ENCODE data around the gene CNEP1R1.
A peak's percentile ranks its signal among the peaks of the same experiment; 100 is the strongest.

The CNEP1R1 gene

DNA sequence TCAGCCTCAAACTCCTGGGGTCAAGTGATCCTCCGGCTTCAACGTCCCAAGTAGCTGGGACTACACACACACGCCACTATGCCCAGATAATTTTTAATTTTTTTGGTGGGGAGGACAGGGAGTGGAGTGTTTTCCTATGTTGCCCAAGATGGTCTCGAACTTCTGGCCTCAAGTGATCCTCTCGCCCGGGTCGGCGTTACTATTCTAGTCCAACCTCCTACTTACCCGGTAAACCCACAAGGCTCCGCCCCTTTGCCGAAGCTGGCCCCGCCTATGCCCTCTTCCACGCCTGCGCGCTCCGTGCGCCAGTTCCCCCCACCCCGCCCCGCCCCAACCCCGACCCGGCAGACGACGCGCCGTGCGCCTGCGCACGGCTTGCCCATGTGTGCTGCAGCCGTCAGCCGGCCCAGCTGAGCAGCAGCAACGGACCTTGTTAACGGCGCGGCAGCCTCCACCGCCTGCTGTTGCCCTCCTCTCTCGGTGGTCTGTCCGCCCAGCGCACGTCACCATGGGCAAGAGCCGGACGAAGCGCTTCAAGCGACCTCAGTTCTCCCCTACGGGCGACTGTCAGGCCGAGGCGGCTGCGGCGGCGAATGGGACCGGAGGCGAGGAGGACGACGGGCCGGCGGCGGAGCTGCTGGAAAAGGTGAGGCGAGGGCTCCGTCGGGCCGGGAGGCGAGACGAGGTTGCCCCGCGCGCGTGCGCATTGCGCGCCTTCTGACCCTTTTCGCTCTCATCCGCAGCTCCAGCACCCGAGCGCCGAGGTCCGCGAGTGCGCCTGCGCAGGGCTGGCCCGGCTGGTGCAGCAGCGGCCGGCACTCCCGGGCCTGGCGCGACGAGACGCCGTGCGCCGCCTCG is 40.8 kb downstream of the CNEP1R1 start, which contains the start of gene HEATR3:
Gene HEATR3, plus strand, starts transcription at position 347 of the 858 bp plus-strand sequence. Its CDS starts 162 bp downstream, at position 509.
- DNase-seq, result peak; percentile 96

DNA sequence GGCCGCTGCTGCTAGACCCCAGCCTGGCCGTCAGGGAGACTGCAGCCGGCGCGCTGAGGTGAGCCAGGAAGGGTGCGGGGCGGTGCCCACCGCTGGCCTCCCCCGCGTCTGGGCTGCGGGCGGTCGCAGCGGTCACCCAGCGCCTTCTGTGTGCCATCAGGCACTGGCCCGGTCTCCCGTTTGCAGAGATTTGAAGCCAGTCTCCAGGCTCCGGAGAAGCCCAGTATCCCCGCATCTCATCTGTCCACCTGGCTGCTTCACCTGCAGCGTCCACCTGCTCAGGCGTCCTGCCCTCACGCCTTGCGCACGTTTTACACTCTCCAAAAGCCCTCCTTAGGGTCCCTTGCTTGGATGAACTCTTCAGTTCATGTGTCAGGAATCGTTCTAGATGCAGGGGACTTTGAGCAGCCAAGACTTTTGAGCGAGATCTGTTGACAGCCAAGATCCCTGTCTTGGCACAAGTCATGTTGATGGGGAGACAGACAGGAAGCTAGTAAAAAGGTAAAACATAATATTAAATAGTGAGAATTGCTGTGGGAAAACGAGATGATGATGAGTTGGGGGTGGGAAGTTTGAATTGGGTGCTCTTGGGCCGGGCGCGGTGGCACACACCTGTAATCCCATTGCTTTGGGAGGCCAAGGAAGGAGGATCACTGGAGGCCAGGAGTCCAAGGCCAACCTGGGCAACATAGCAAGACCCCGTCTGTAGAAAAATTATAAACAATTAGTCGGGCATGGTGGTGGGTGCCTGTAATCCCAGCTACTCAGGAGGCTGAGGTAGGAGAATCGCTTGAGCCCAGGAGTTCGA is 41.7 kb downstream of the CNEP1R1 start:
- DNase-seq, result no peak

DNA sequence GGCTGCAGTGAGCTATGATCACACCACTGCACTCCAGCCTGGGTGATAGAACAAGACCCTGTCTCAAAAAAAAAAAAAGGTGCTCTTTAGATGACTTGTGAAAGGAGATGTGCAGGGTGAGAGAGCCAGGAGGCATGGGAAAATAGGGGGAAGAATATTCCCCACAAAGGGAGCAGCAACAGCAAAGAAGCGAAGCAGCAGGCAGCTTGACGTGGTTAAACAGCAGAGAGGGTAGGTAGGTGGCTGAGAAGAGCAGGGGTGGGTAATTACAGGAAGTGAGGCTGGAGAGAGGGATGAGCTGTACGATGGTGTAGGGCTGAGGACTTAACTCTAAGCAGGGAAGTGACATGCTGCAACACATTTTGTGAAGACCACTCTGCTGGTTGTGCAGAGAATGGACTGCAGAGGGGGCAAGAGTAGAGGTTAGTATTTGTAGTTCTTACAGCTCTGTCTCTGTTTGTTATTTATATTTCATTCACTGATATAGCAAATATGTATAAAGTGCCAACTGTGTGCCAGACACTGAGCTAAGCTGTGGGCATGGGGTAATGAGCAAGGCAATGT is 42.3 kb downstream of the CNEP1R1 start:
- DNase-seq, result peak; percentile 20

- no peak for DNase-seq
Measured at GRCh38 chr16:50068550-50068949, 43.5 kb downstream of the CNEP1R1 start.

DNA sequence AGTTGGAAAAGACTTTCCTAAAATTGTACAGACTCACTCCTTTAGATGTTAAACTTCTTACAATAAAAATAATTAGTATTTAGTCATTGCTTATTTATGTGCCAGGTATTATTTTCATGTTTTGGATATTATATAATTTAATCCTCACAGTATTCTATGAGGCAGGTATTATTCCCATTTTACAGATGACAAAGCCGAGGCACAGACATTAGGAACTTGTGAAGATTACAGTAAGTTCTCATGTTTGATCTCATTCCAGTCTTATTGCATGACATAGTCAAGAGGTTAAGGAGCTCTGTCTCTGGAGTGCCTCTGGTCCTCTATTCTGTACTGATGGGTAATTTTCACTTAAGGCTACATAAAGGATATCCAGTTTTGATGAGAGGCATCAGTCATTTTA is 44.0 kb downstream of the CNEP1R1 start:
- no peak for DNase-seq

GRCh38 chr16:50071075-50071671 is 46.1 kb downstream of the CNEP1R1 start:
- no peak for DNase-seq

DNA sequence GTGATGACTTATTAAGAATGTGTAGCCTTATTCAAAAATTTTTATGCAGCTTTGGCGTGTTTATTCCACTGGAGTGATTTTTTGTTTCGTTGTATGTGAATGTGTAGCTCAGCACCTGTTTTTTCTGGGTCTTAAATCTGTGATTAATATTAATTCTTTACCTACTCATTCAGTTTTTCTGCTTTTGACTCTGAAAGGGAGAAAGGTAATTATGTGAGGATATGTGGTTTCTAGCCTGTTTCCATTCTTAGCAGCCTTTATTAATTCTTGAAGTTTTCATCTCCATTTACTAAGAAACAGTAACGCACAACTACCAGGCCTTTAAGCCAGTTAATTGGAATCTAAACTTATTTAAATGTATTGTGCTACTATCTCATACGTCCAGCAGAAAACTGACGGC is 47.7 kb downstream of the CNEP1R1 start:
- DNase-seq, result no peak

DNA sequence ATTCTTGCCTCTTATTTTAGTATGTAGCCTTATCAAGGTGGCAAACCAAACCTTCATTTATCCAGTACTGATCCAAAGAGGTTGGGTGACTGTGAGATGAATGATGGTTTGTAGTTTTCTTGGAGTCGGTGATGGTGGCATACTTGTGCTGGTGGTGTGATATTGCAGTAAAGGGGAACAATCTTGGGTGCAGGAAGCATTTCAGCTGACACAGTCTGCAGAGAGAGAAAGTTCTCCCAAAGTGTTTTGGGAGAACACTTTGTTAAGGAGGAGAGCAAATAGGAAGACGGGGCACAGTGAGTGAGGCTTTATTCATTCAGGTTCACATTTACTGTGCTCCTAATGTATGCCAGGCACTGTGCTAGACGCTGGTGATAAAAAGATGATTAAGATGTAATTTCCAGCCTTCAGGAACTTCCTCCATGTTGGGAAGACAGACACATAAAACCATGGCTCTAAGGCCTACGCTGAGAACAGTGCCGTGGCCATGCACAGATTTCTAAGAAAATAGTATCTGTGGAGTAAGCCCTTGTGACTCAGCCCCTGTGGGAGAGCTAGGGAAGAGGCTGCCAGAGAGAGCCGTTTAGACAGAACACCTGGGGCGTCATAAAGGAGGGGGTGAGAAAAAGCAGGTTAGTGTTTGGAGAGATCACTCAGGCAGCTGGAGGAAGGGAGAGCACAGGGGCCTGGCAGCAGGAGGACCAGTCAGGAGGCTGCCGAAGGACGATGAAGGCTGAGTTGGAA is 54.5 kb downstream of the CNEP1R1 start:
- no peak for DNase-seq

GRCh38 chr16:50081428-50082018 is 56.5 kb downstream of the CNEP1R1 start:
- no peak for DNase-seq

DNA sequence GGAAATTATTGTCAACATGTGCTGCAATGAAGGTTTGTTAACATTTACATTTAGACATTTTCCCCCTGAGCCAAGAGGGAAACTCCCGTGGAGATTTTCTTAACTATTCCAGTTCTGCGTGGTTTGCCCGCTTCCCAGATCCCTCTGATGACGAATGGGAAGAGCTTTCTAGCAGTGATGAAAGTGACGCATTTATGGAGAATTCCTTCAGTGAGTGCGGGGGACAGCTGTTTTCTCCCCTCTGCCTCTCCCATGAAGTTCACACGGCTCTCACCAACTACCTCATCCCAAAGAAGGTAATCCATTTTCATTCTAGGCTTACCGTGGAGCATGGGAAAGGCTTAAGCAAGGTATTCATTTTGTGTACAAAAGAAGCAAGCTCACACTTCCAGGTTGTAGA is 59.0 kb downstream of the CNEP1R1 start:
- no peak for DNase-seq

DNA sequence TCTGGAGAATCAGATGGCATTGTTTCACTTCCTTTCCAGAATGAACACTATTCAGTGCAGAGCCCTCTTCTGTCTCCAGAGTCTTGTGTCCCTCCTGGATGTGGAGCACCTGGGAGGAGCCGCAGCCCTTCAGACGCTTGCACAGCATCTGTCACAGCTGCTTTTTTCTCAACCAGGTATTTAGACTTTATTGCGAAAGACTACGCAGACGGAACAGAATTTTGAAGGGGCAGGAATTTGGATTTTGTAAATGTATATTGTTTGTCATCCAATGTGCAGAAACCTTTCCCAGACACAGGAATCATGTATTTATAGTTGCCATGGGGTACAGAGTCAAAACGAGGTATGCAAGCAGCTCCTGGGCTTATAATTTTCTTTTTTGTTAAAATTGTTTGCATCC is 61.2 kb downstream of the CNEP1R1 start:
- DNase-seq, result no peak

Measured in CD4-positive, alpha-beta T cell treated with Interleukin-15 for 1 hour (primary cell).